Common myeloid progenitor, CD34-positive (primary cell): ENCODE measurements around the gene GBX1.

Experiments used
- CTCF ChIA-PET: fragments of 350-600 bp; sonication (Branson Sonifier 250); formaldehyde crosslinking; loops from one replicate; lab custom pipeline; 2021; ENCODE audit warnings: antibody characterized with exemption; lab: Charles Lee
- POLR2A ChIA-PET: fragments of 350-600 bp; sonication (Branson Sonifier 250); formaldehyde crosslinking; loops from one replicate; lab custom pipeline; 2021; ENCODE audit warnings: antibody characterized with exemption; lab: Charles Lee
- DNase-seq, 3 donors: peaks; one replicate each; pipeline versions ENCODE4 v3.0.0 to v3.0.0-alpha.2; 2013
- H3K27ac ChIP-seq, 2 experiments: 1 replicate in 1 of 2; 2 replicates in 1 of 2; pipeline ENCODE4 v1.7.0; 2013; ENCODE audit warnings: inconsistent platforms in 2 of 2, low read length in 2 of 2, mild to moderate bottlenecking in 2 of 2, low read depth in 1 of 2, moderate library complexity in 1 of 2; ENCODE audit not compliant: severe bottlenecking in 2 of 2, insufficient read depth in 1 of 2, poor library complexity in 1 of 2
- H3K27me3 ChIP-seq, 5 experiments: replicated peaks in 2 of 5; 1 replicate in 3 of 5; 2 replicates in 2 of 5; pipeline versions ENCODE4 v1.6.1 to v1.7.0; 2013; ENCODE audit warnings: low read length in 4 of 5, mild to moderate bottlenecking in 2 of 5, moderate library complexity in 2 of 5, inconsistent platforms in 1 of 5; ENCODE audit not compliant: insufficient read depth in 5 of 5, control insufficient read depth in 4 of 5
- H3K36me3 ChIP-seq, 4 experiments: 1 replicate in 2 of 4; 2 replicates in 2 of 4; pipeline versions ENCODE4 v1.6.1 to v1.7.0; 2013; ENCODE audit warnings: low read length in 3 of 4, control low read depth in 1 of 4, mild to moderate bottlenecking in 1 of 4; ENCODE audit not compliant: control insufficient read depth in 4 of 4, insufficient read depth in 4 of 4
- H3K4me1 ChIP-seq, 4 experiments: 1 replicate in 3 of 4; 2 replicates in 1 of 4; pipeline versions ENCODE4 v1.6.1 to v1.7.1; 2013; ENCODE audit warnings: low read length in 3 of 4, mild to moderate bottlenecking in 3 of 4, control low read depth in 1 of 4, inconsistent platforms in 1 of 4, moderate library complexity in 1 of 4; ENCODE audit not compliant: control insufficient read depth in 4 of 4, insufficient read depth in 4 of 4; ENCODE audit errors: control extremely low read depth in 1 of 4
- H3K4me3 ChIP-seq, 7 experiments: 1 replicate in 4 of 7; 2 replicates in 3 of 7; pipeline versions ENCODE4 v1.5.1 to v1.7.0; 2013; ENCODE audit warnings: mild to moderate bottlenecking in 7 of 7, low read length in 6 of 7, moderate library complexity in 6 of 7, inconsistent platforms in 2 of 7, low read depth in 2 of 7, control low read depth in 1 of 7; ENCODE audit not compliant: insufficient read depth in 4 of 7, control insufficient read depth in 1 of 7; ENCODE audit errors: extremely low read depth in 1 of 7
- H3K9me3 ChIP-seq, 5 experiments: 1 replicate in 4 of 5; 2 replicates in 1 of 5; pipeline versions ENCODE4 v1.6.1 to v1.7.1; 2013; ENCODE audit warnings: low read length in 4 of 5, mild to moderate bottlenecking in 2 of 5, inconsistent platforms in 1 of 5, low read depth in 1 of 5, moderate library complexity in 1 of 5; ENCODE audit not compliant: control insufficient read depth in 4 of 5, insufficient read depth in 2 of 5; ENCODE audit errors: control extremely low read depth in 1 of 5
- WGBS: methylation state at CpG from one replicate; pipeline ENCODE4 v1.1.5; 2013; ENCODE audit not compliant: insufficient coverage; 5-methylcytosine and 5-hydroxymethylcytosine counted together

GBX1 gene

GRCh38 chr7:151132461-151133205 lies 34.9 kb downstream of the GBX1 start:
- Histone ChIP-seq H3K9me3 (no peaks in the 10 kb centered on the region), H3K4me1 (no peaks in the 10 kb centered on the region), H3K27ac (no peak overlapping the region), H3K27me3 (no peaks in the 10 kb centered on the region), H3K4me3 (no peak overlapping the region), H3K36me3 (peaks cover 0 to 81% (median 47%) of the 10 kb centered on the region in 4 experiments)
- ChIA-PET POLR2A (no interaction called here), CTCF (interaction anchor here (1.2 to 1.7 kb wide), 3 partner anchors 10 to 112 kb away, joined by 3 to 7 read pairs (median 3); partner anchors contain the start of gene GBX1)
- DNase-seq: no peak
- 97% methylated on average over 21 of the region's 21 CpGs for WGBS

- WGBS: 98% methylated on average over 16 of the region's 19 CpGs
- no peaks in the 10 kb centered on the region for H3K9me3 ChIP-seq
- no peak overlapping the region for H3K27ac ChIP-seq
- peaks cover 0 to 78% (median 47%) of the 10 kb centered on the region in 4 experiments for H3K36me3 ChIP-seq
- ChIA-PET POLR2A (no interaction called here), CTCF (interaction anchor here (0.9 to 1.7 kb wide), 5 partner anchors 9 to 112 kb away, joined by 3 to 7 read pairs (median 3); partner anchors contain the start of gene GBX1)
- no peak overlapping the region for H3K4me3 ChIP-seq
- no peak for DNase-seq
- H3K4me1 ChIP-seq: no peaks in the 10 kb centered on the region
- H3K27me3 ChIP-seq: no peaks in the 10 kb centered on the region
These were observed 35.8 kb downstream of the GBX1 start for GRCh38 chr7:151131592-151132293.

- POLR2A ChIA-PET: no interaction called here
- WGBS: 100% methylated on average over 8 of the region's 13 CpGs
- no peaks in the 10 kb centered on the region for H3K27me3 ChIP-seq
- CTCF ChIA-PET: interaction anchor here (0.9 to 1.7 kb wide), 5 partner anchors 8 to 113 kb away, joined by 3 to 7 read pairs (median 3); no protein-coding TSS in a partner anchor
- H3K9me3 ChIP-seq: no peaks in the 10 kb centered on the region
- no peak for DNase-seq
- H3K4me1 ChIP-seq: no peaks in the 10 kb centered on the region
- H3K4me3 ChIP-seq: no peak overlapping the region
- peaks cover 0 to 74% (median 45%) of the 10 kb centered on the region in 4 experiments for H3K36me3 ChIP-seq
- H3K27ac ChIP-seq: no peak overlapping the region
These were observed 36.3 kb downstream of the GBX1 start for GRCh38 chr7:151131224-151131591.

DNA sequence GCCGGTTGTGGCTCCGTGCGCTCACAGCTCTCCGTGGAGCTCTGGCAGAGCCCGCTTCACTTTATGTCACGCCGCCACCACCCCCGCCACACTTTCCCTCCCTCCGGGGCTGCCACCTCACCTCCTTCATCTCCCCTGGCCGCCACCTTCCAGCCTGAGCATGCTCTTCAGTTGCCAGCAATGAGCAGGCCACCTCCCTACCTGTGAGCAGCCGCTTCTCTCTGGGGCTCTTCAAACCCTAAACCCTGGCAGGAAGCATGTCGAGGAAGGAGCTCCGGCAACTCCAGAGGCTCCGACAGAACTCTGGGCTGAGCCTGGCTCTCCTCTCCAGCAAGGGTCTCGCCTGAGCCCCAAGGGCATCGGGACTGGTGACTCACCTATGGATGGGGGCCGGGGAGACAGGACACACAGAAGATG lies 36.7 kb downstream of the GBX1 start:
- no peak overlapping the region for H3K27ac ChIP-seq
- H3K27me3 ChIP-seq: no peaks in the 10 kb centered on the region
- H3K9me3 ChIP-seq: no peaks in the 10 kb centered on the region
- CTCF ChIA-PET: interaction anchor here (0.9 to 1.7 kb wide), 5 partner anchors 12 to 116 kb away, joined by 3 to 7 read pairs (median 5); no protein-coding TSS in a partner anchor
- H3K4me3 ChIP-seq: no peak overlapping the region
- H3K36me3 ChIP-seq: peaks cover 0 to 70% (median 42%) of the 10 kb centered on the region in 4 experiments
- H3K4me1 ChIP-seq: no peaks in the 10 kb centered on the region
- DNase-seq: no peak
- 98% methylated on average over 16 of the region's 17 CpGs for WGBS
- POLR2A ChIA-PET: no interaction called here

- H3K36me3 ChIP-seq: peaks cover 0 to 68% (median 41%) of the 10 kb centered on the region in 4 experiments
- CTCF ChIA-PET: interaction anchor here (1.3 to 1.7 kb wide), 4 partner anchors 12 to 117 kb away, joined by 3 to 5 read pairs (median 4); no protein-coding TSS in a partner anchor
These were observed 37.4 kb downstream of the GBX1 start for GRCh38 chr7:151129960-151130591.

DNA sequence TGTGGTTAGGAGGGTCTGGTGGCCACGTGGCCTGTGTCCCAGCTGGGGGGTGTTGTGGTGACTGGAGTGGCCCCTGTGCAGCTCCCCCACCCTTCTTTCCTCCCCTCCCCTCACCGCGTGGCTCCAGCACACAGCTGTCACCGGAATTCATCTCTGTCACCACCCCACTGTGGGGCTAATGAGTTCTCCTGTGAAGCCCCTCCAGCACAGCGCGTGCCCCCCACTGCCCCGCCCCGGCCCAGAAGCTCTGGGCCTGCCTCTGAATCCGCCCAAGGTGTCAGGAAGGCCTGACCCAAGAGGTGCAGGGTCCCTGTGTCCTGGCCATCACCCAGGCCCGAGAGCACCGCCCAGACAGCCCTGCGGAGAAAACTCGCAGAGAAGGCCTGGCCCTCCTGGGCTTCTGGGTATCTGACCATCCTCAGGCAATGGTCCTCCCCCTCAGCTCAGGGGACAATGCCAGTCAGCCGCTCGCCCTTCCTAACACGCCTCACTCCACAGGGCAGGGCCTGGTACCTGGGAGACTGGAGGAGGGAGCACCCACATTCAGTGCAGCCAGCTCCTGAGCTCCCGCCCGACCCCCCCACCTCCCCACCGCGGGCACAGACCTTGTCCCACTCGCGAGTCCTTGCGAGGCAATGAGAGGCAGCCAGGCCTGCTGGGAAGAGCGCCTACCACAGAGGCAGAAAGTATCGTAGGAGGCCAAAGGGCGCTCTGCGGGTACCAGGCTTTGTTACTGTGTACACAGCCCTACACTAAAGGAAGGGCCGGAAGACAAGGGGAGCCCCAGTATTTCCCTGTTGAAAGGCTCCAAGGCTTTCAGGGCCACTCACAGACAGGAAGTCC lies 38.2 kb downstream of the GBX1 start:
- H3K4me1 ChIP-seq: no peaks in the 10 kb centered on the region
- ChIA-PET POLR2A (no interaction called here), CTCF (interaction anchor here (1.3 to 2.0 kb wide), 5 partner anchors 10 to 117 kb away, joined by 3 to 5 read pairs (median 5); no protein-coding TSS in a partner anchor)
- no peak for DNase-seq
- no peak overlapping the region for H3K4me3 ChIP-seq
- H3K27me3 ChIP-seq: no peaks in the 10 kb centered on the region
- no peaks in the 10 kb centered on the region for H3K9me3 ChIP-seq
- WGBS: 91% methylated on average over 27 of the region's 28 CpGs
- H3K27ac ChIP-seq: no peak overlapping the region
- peaks cover 0 to 68% (median 42%) of the 10 kb centered on the region in 4 experiments for H3K36me3 ChIP-seq

More at GRCh38 chr7:151129960-151130591, 37.4 kb downstream of the GBX1 start:
- H3K4me3 ChIP-seq: no peak overlapping the region
- H3K4me1 ChIP-seq: no peaks in the 10 kb centered on the region
- H3K9me3 ChIP-seq: no peaks in the 10 kb centered on the region
- no peak for DNase-seq
- WGBS: over 99% methylated on average over 9 of the region's 9 CpGs
- H3K27ac ChIP-seq: no peak overlapping the region
- POLR2A ChIA-PET: no interaction called here
- no peaks in the 10 kb centered on the region for H3K27me3 ChIP-seq
